HL-60 (cell line): Measurements from ENCODE around the gene WDR27.

ENCODE experiments used
- CTCF ChIP-seq: IDR thresholded peaks from one replicate; pipeline ENCODE4 v1.5.1; 2011; ENCODE audit warnings: low read length, control low read depth, inconsistent platforms; ENCODE audit not compliant: insufficient read depth
- POLR2AphosphoS5 ChIP-seq: IDR thresholded peaks from 2 replicates; pipeline ENCODE4 v1.6.1; 2012; ENCODE audit warnings: low read depth

- TF ChIP-seq CTCF, result no peak
- TF ChIP-seq POLR2AphosphoS5, result no peak
Observed at GRCh38 chr6:169642455-169642854, 59.4 kb downstream of the WDR27 start.
